ENCODE results near the gene LIMA1.

GRCh38 chr12:50275556-50275955 lies 7.8 kb downstream of the LIMA1 start:
- no peak for TF ChIP-seq CTCF (conservative IDR thresholded peaks at IDR 0.05)
- no peak for TF ChIP-seq ZFX (IDR thresholded peaks at IDR 0.05)
